ENCODE results near the gene CCDC169.

- TF ChIP-seq TBX3 (IDR thresholded peaks at IDR 0.05; ENCODE audit: borderline replicate concordance), result no peak
- no peak for TF ChIP-seq KLF9 (CRISPR knock-in tag; IDR thresholded peaks at IDR 0.05; ENCODE audit: low read depth)
- no peak for TF ChIP-seq SUZ12 (IDR thresholded peaks at IDR 0.05; ENCODE audit: low read depth, low read length)
- no peak for TF ChIP-seq ZNF513 (CRISPR knock-in tag; conservative IDR thresholded peaks at IDR 0.05)
- TF ChIP-seq YY1 (IDR thresholded peaks at IDR 0.05; ENCODE audit: insufficient read depth, insufficient replicate concordance, low read depth, low read length), result no peak
- TF ChIP-seq, protein P1, sequence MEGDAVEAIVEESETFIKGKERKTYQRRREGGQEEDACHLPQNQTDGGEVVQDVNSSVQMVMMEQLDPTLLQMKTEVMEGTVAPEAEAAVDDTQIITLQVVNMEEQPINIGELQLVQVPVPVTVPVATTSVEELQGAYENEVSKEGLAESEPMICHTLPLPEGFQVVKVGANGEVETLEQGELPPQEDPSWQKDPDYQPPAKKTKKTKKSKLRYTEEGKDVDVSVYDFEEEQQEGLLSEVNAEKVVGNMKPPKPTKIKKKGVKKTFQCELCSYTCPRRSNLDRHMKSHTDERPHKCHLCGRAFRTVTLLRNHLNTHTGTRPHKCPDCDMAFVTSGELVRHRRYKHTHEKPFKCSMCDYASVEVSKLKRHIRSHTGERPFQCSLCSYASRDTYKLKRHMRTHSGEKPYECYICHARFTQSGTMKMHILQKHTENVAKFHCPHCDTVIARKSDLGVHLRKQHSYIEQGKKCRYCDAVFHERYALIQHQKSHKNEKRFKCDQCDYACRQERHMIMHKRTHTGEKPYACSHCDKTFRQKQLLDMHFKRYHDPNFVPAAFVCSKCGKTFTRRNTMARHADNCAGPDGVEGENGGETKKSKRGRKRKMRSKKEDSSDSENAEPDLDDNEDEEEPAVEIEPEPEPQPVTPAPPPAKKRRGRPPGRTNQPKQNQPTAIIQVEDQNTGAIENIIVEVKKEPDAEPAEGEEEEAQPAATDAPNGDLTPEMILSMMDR (CRISPR knock-in tag; IDR thresholded peaks at IDR 0.05), result no peak
Measured at GRCh38 chr13:36242761-36243160, 54.9 kb downstream of the CCDC169 start.
